Heart left ventricle (tissue), 16 donors: ENCODE data around the gene AFF3. TPM values are rescaled to one million over a fixed set of nuclear protein-coding genes. Genes with fewer than 3 reads are reported as not detected.

ENCODE experiments used
- ATAC-seq, 4 donors: fragments of 200-7000 bp; cut with Tn5 transposase; one replicate each; pipeline ENCODE4 v1.9.1; 2020 to 2022; ENCODE audit warnings: moderate library complexity in 4 of 4, mild to moderate bottlenecking in 3 of 4, moderate number of reproducible peaks in 1 of 4
- DNase-seq, 5 donors: peaks; one replicate each; pipeline ENCODE4 v3.0.0-alpha.2; 2020
- H3K27ac ChIP-seq, 12 donors: fragments of 200-600 bp; sonication (generic) in 4 of 12; one replicate each; pipeline versions ENCODE4 v1.5.0 to v1.8.0; 2016 to 2022; ENCODE audit warnings: mild to moderate bottlenecking in 2 of 12
- H3K27me3 ChIP-seq, 9 donors: fragments of 200-600 bp; sonication (generic) in 2 of 9; one replicate each; pipeline versions ENCODE4 v1.5.1 to v1.8.0; 2016 to 2022; ENCODE audit warnings: mild to moderate bottlenecking in 3 of 9
- H3K36me3 ChIP-seq, 9 donors: fragments of 200-600 bp; sonication (generic) in 2 of 9; one replicate each; pipeline versions ENCODE4 v1.5.0 to v1.8.0; 2018 to 2022; ENCODE audit warnings: mild to moderate bottlenecking in 2 of 9
- H3K4me1 ChIP-seq, 12 donors: fragments of 200-600 bp; sonication (generic) in 4 of 12; one replicate each; pipeline versions ENCODE4 v1.5.0 to v1.8.0; 2016 to 2022; ENCODE audit warnings: mild to moderate bottlenecking in 3 of 12
- H3K4me3 ChIP-seq, 12 donors: fragments of 200-600 bp; sonication (generic) in 4 of 12; one replicate each; pipeline versions ENCODE4 v1.5.0 to v1.8.0; 2017 to 2022; ENCODE audit warnings: mild to moderate bottlenecking in 9 of 12, moderate library complexity in 4 of 12
- H3K9me3 ChIP-seq, 12 donors: fragments of 200-600 bp; sonication (generic) in 4 of 12; one replicate each; pipeline versions ENCODE4 v1.5.0 to v1.8.0; 2016 to 2022; ENCODE audit warnings: mild to moderate bottlenecking in 1 of 12
- CTCF ChIP-seq, 12 donors: fragments of 200-600 bp; sonication (generic) in 4 of 12; IDR thresholded peaks; one replicate each; pipeline versions ENCODE4 v1.5.0 to v1.8.0; 2018 to 2022; ENCODE audit warnings: antibody characterized with exemption in 12 of 12, mild to moderate bottlenecking in 5 of 12
- POLR2A ChIP-seq, 2 donors: fragments of 450-650 bp; IDR thresholded peaks; one replicate each; pipeline ENCODE4 v1.6.1; 2017; ENCODE audit warnings: antibody characterized with exemption in 2 of 2, mild to moderate bottlenecking in 2 of 2, moderate library complexity in 2 of 2
- WGBS, 4 donors: extraction: QIAGEN DNeasy Blood & Tissue Kit in 2 of 4; methylation state at CpG; one replicate each; pipeline versions ENCODE4 v1.1.5 to v1.1.7; 2013 to 2018; 5-methylcytosine and 5-hydroxymethylcytosine counted together
- intact Hi-C, 10 donors: fragments of 100-400 bp; cut with DNase I; formaldehyde crosslinking; loops; one replicate each; pipeline versions ENCODE4 v1.11.1 to v1.14.2; 2022
- polyA plus RNA-seq, 2 donors: library from polyadenylated mRNA; stranded (reverse); fragments of 200-250 nt; gene quantifications; one replicate each; pipeline ENCODE4 v1.2.3, GENCODE V29; 2013
- total RNA-seq, 9 donors: library from RNA; depleted of rRNA in 2 of 9; stranded (reverse); fragments of >200 nt in 2 of 9; fragmentation: NEBNext Ultra II Directional in 3 of 9; extraction: Animal tissue kit (Norgen Biotek cat#: 25700) in 3 of 9; gene quantifications; one replicate each; pipeline versions ENCODE4 v1.1.0 to v1.2.4, GENCODE V29; 2016 to 2023
- donor health status: ischemic (EF 13 %, LVEDD 7.1; RV severe dilation, severe dysfunction).
- donor health status: healthy with polysubstance abuse.
- donor health status: DM: no; HTN: yes; CAD: no.
- donor health status: DM: no; HTN: no; CAD: no.
- donor health status: ischemic (EF 25% LVEDD 6.9; RV normal size, moderate dysfunction).
- donor health status: ischemic (EF 25% LVEDD 5.7; RV mildly dilated, moderate dysfunction).
- donor health status: healthy.
- donor health status: DM: yes; HTN: yes; CAD: no.
- donor health status: ischemic (EF 35%, LVEDD 5.7; RV mildly dilated, moderate dysfunction).
- donor health status: nonischemic (EF 11% LVEDD 7.7; RV severe dilation, severe dysfunction).
- donor health status: DM: yes; HTN: yes; CAD: no.
- donor health status: PGD.
- donor health status: ischemic (EF 29% LVEDD 5.4; RV normal size, mild dysfunction).
- donor health status: nonischemic (EF 23%, LVEDD 6.1; RV moderate dilation, normal function).

AFF3 gene
- total and polyA plus RNA-seq, 11 donors: 1.3 to 15.5 (median 4.7) TPM

GRCh38 chr2:100008956-100009355, 133.4 kb downstream of the AFF3 start:
- H3K4me1 ChIP-seq: peaks cover 0 to 19% (median 4%) of the 10 kb centered on the region in 12 donors
- H3K36me3 ChIP-seq: peaks cover 0 to 22% (median 0%) of the 10 kb centered on the region in 9 donors
- H3K27ac ChIP-seq: peak overlapping the region in 1 of 12 donors; percentile 39
- ATAC-seq: peak in 2 of 4 donors; percentile 31 to 36
- TF ChIP-seq POLR2A (IDR thresholded peaks at IDR 0.05) (no peak), CTCF (IDR thresholded peaks at IDR 0.05) (no peak)
- no peak for DNase-seq
- WGBS, 4 donors: 31 to 43% (median 35%) methylated on average over 2 of the region's 2 CpGs
- no peaks in the 10 kb centered on the region for H3K9me3 ChIP-seq
- no peaks in the 10 kb centered on the region for H3K27me3 ChIP-seq
- peak overlapping the region in 1 of 12 donors; percentile 10 for H3K4me3 ChIP-seq
- intact Hi-C loops: no loop called here

GRCh38 chr2:100006516-100006915, 135.9 kb downstream of the AFF3 start:
- H3K27me3 ChIP-seq: no peaks in the 10 kb centered on the region
- 59 to 80% (median 72%) methylated on average over 11 to 12 of the region's 12 CpGs for WGBS, 4 donors
- ATAC-seq (peak in 3 of 4 donors; percentile 20 to 51 (median 31)), DNase-seq (no peak)
- no peak for TF ChIP-seq POLR2A (IDR thresholded peaks at IDR 0.05)
- no peak overlapping the region for H3K4me3 ChIP-seq
- intact Hi-C loops: no loop called here
- H3K4me1 ChIP-seq: peaks cover 0 to 12% (median 0%) of the 10 kb centered on the region in 12 donors
- H3K27ac ChIP-seq: no peak overlapping the region
- peaks cover 0 to 22% (median 0%) of the 10 kb centered on the region in 9 donors for H3K36me3 ChIP-seq
- H3K9me3 ChIP-seq: no peaks in the 10 kb centered on the region

- intact Hi-C loops: no loop called here
- H3K27me3 ChIP-seq: no peaks in the 10 kb centered on the region
- 80 to 85% (median 82%) methylated on average over 2 of the region's 2 CpGs for WGBS, 4 donors
- H3K4me3 ChIP-seq: no peak overlapping the region
- H3K4me1 ChIP-seq: peaks cover 0 to 12% (median 0%) of the 10 kb centered on the region in 12 donors
- no peak for ATAC-seq
- peaks cover 0 to 26% (median 0%) of the 10 kb centered on the region in 9 donors for H3K36me3 ChIP-seq
- TF ChIP-seq POLR2A (IDR thresholded peaks at IDR 0.05) (no peak), CTCF (IDR thresholded peaks at IDR 0.05) (no peak)
- DNase-seq: no peak
- no peak overlapping the region for H3K27ac ChIP-seq
- no peaks in the 10 kb centered on the region for H3K9me3 ChIP-seq
Observed at GRCh38 chr2:100004959-100005387, 137.4 kb downstream of the AFF3 start.

GRCh38 chr2:100004348-100004884, 138.0 kb downstream of the AFF3 start:
- Histone ChIP-seq H3K27me3 (no peaks in the 10 kb centered on the region), H3K36me3 (peaks cover 0 to 26% (median 0%) of the 10 kb centered on the region in 9 donors), H3K4me3 (no peak overlapping the region), H3K9me3 (no peaks in the 10 kb centered on the region), H3K4me1 (peaks cover 0 to 10% (median 0%) of the 10 kb centered on the region in 12 donors), H3K27ac (no peak overlapping the region)
- DNase-seq: no peak
- intact Hi-C loops: no loop called here
- 89 to 96% (median 92%) methylated on average over 3 of the region's 3 CpGs for WGBS, 4 donors
- TF ChIP-seq POLR2A (IDR thresholded peaks at IDR 0.05) (no peak), CTCF (IDR thresholded peaks at IDR 0.05) (no peak)
- no peak for ATAC-seq

- Histone ChIP-seq H3K36me3 (peaks cover 0 to 22% (median 0%) of the 10 kb centered on the region in 9 donors), H3K4me3 (no peak overlapping the region), H3K27ac (no peak overlapping the region), H3K9me3 (no peaks in the 10 kb centered on the region), H3K27me3 (no peaks in the 10 kb centered on the region), H3K4me1 (no peaks in the 10 kb centered on the region)
- intact Hi-C loops: no loop called here
- 77 to 85% (median 82%) methylated on average over 6 of the region's 6 CpGs for WGBS, 4 donors
- TF ChIP-seq POLR2A (IDR thresholded peaks at IDR 0.05): no peak
- no peak for TF ChIP-seq CTCF (IDR thresholded peaks at IDR 0.05)
- DNase-seq (no peak), ATAC-seq (no peak)
Observed at GRCh38 chr2:100002059-100002458, 140.3 kb downstream of the AFF3 start.
